ELR (cell line): Measurements from ENCODE around the gene CACNB4.

Experiments
- DNase-seq: peaks from one replicate; pipeline ENCODE4 v3.0.0-alpha.2; 2015; ENCODE audit warnings: low read depth

Gene CACNB4

GRCh38 chr2:151975460-151976414 lies 123.1 kb downstream of the CACNB4 start:
- DNase-seq: no peak

GRCh38 chr2:151974988-151975387 lies 123.9 kb downstream of the CACNB4 start:
- DNase-seq: no peak

- DNase-seq: peak; percentile 15
Measured at GRCh38 chr2:151973901-151974199, 125.0 kb downstream of the CACNB4 start.

- no peak for DNase-seq
Measured at GRCh38 chr2:151973013-151973900, 125.6 kb downstream of the CACNB4 start.

- DNase-seq: no peak
Measured at GRCh38 chr2:151972241-151973012, 126.4 kb downstream of the CACNB4 start.

GRCh38 chr2:151971301-151972051 lies 127.4 kb downstream of the CACNB4 start:
- DNase-seq: no peak

GRCh38 chr2:151968770-151969470 lies 129.9 kb downstream of the CACNB4 start:
- no peak for DNase-seq

- DNase-seq: no peak
Measured at GRCh38 chr2:151967829-151968722, 130.8 kb downstream of the CACNB4 start.

GRCh38 chr2:151965884-151966283 lies 133.0 kb downstream of the CACNB4 start:
- no peak for DNase-seq

GRCh38 chr2:151961558-151961957 lies 137.3 kb downstream of the CACNB4 start:
- no peak for DNase-seq

- no peak for DNase-seq
Measured at GRCh38 chr2:151959238-151959637, 139.6 kb downstream of the CACNB4 start.

GRCh38 chr2:151953467-151953866 lies 145.4 kb downstream of the CACNB4 start:
- DNase-seq: no peak

- DNase-seq: no peak
Measured at GRCh38 chr2:151952691-151953456, 146.0 kb downstream of the CACNB4 start.

- DNase-seq: no peak
Measured at GRCh38 chr2:151947813-151948165, 151.1 kb downstream of the CACNB4 start.

- DNase-seq: peak; percentile 67
Measured at GRCh38 chr2:151946899-151947812, 151.7 kb downstream of the CACNB4 start.

- no peak for DNase-seq
Measured at GRCh38 chr2:151946250-151946884, 152.5 kb downstream of the CACNB4 start.

GRCh38 chr2:151945602-151946001 lies 153.2 kb downstream of the CACNB4 start:
- DNase-seq: no peak
